Mononuclear cell (primary cell): Measurements from ENCODE around the gene MYO5B. TPM values are rescaled to one million over a fixed set of nuclear protein-coding genes. Genes with fewer than 3 reads are reported as not detected.

ENCODE experiments used
- H3K27me3 ChIP-seq: 2 replicates; pipeline ENCODE4 v1.6.0; 2011; ENCODE audit warnings: low read length, control low read depth; ENCODE audit not compliant: insufficient read depth
- H3K4me1 ChIP-seq: 2 replicates; pipeline ENCODE4 v1.5.1; 2011; ENCODE audit warnings: mild to moderate bottlenecking, low read length, control low read depth; ENCODE audit not compliant: insufficient read depth
- H3K4me3 ChIP-seq: 2 replicates; pipeline ENCODE4 v1.5.1; 2011; ENCODE audit warnings: mild to moderate bottlenecking, low read length, moderate library complexity
- H3K9me3 ChIP-seq: 2 replicates; pipeline ENCODE4 v1.5.1; 2011; ENCODE audit warnings: low read depth, mild to moderate bottlenecking, control low read depth, low read length
- total RNA-seq: library from RNA; depleted of rRNA; stranded (reverse); fragments of >200 nt; gene quantifications from one replicate; pipeline ENCODE4 v1.2.3, GENCODE V29; 2012

The MYO5B gene
- total RNA-seq, 1 donor = under 0.01 TPM

GRCh38 chr18:50171406-50171805 is 23.5 kb downstream of the MYO5B start:
- no peak overlapping the region for H3K4me3 ChIP-seq
- H3K27me3 ChIP-seq = peaks cover 3% of the 10 kb centered on the region
- no peaks in the 10 kb centered on the region for H3K4me1 ChIP-seq
- no peaks in the 10 kb centered on the region for H3K9me3 ChIP-seq

- Histone ChIP-seq H3K4me1 (no peaks in the 10 kb centered on the region), H3K27me3 (peaks cover 3% of the 10 kb centered on the region), H3K9me3 (no peaks in the 10 kb centered on the region), H3K4me3 (no peak overlapping the region)
Measured at GRCh38 chr18:50170004-50170403, 24.9 kb downstream of the MYO5B start.

GRCh38 chr18:50169149-50169548 is 25.8 kb downstream of the MYO5B start:
- Histone ChIP-seq H3K4me1 (no peaks in the 10 kb centered on the region), H3K9me3 (no peaks in the 10 kb centered on the region), H3K4me3 (no peak overlapping the region), H3K27me3 (peaks cover 3% of the 10 kb centered on the region)

GRCh38 chr18:50167966-50168365 is 27.0 kb downstream of the MYO5B start:
- Histone ChIP-seq H3K4me3 (no peak overlapping the region), H3K27me3 (peaks cover 3% of the 10 kb centered on the region), H3K4me1 (no peaks in the 10 kb centered on the region)

GRCh38 chr18:50166901-50167300 is 28.0 kb downstream of the MYO5B start:
- Histone ChIP-seq H3K4me3 (no peak overlapping the region), H3K27me3 (peaks cover 3% of the 10 kb centered on the region), H3K9me3 (no peaks in the 10 kb centered on the region), H3K4me1 (no peaks in the 10 kb centered on the region)

More at GRCh38 chr18:50167966-50168365, 27.0 kb downstream of the MYO5B start:
- no peaks in the 10 kb centered on the region for H3K9me3 ChIP-seq

- no peaks in the 10 kb centered on the region for H3K4me1 ChIP-seq
- H3K27me3 ChIP-seq = peaks cover 3% of the 10 kb centered on the region
- no peak overlapping the region for H3K4me3 ChIP-seq
- H3K9me3 ChIP-seq = no peaks in the 10 kb centered on the region
Measured at GRCh38 chr18:50163505-50163904, 31.4 kb downstream of the MYO5B start.

GRCh38 chr18:50162486-50163304 is 32.3 kb downstream of the MYO5B start:
- no peaks in the 10 kb centered on the region for H3K4me1 ChIP-seq
- no peak overlapping the region for H3K4me3 ChIP-seq
- H3K27me3 ChIP-seq = peaks cover 3% of the 10 kb centered on the region
- H3K9me3 ChIP-seq = no peaks in the 10 kb centered on the region

GRCh38 chr18:50161597-50162205 is 33.2 kb downstream of the MYO5B start:
- H3K9me3 ChIP-seq = no peaks in the 10 kb centered on the region
- H3K4me1 ChIP-seq = no peaks in the 10 kb centered on the region
- H3K27me3 ChIP-seq = no peaks in the 10 kb centered on the region
- H3K4me3 ChIP-seq = no peak overlapping the region

GRCh38 chr18:50159654-50160046 is 35.3 kb downstream of the MYO5B start:
- no peaks in the 10 kb centered on the region for H3K9me3 ChIP-seq

GRCh38 chr18:50158866-50159653 is 35.9 kb downstream of the MYO5B start:
- no peaks in the 10 kb centered on the region for H3K9me3 ChIP-seq
- no peaks in the 10 kb centered on the region for H3K27me3 ChIP-seq
- no peak overlapping the region for H3K4me3 ChIP-seq

More at GRCh38 chr18:50159654-50160046, 35.3 kb downstream of the MYO5B start:
- H3K4me1 ChIP-seq = no peaks in the 10 kb centered on the region
- no peak overlapping the region for H3K4me3 ChIP-seq
- H3K27me3 ChIP-seq = no peaks in the 10 kb centered on the region

GRCh38 chr18:50155406-50155805 is 39.5 kb downstream of the MYO5B start:
- Histone ChIP-seq H3K4me1 (no peaks in the 10 kb centered on the region), H3K4me3 (no peak overlapping the region), H3K27me3 (no peaks in the 10 kb centered on the region), H3K9me3 (no peaks in the 10 kb centered on the region)

More at GRCh38 chr18:50158866-50159653, 35.9 kb downstream of the MYO5B start:
- no peaks in the 10 kb centered on the region for H3K4me1 ChIP-seq

- Histone ChIP-seq H3K27me3 (no peaks in the 10 kb centered on the region), H3K9me3 (no peaks in the 10 kb centered on the region), H3K4me3 (no peak overlapping the region), H3K4me1 (no peaks in the 10 kb centered on the region)
Measured at GRCh38 chr18:50154420-50154819, 40.5 kb downstream of the MYO5B start.

- Histone ChIP-seq H3K9me3 (no peaks in the 10 kb centered on the region), H3K27me3 (no peaks in the 10 kb centered on the region), H3K4me3 (no peak overlapping the region), H3K4me1 (no peaks in the 10 kb centered on the region)
Measured at GRCh38 chr18:50152900-50153299, 42.0 kb downstream of the MYO5B start.

GRCh38 chr18:50151926-50152325 is 43.0 kb downstream of the MYO5B start:
- no peak overlapping the region for H3K4me3 ChIP-seq
- H3K9me3 ChIP-seq = no peaks in the 10 kb centered on the region
- H3K27me3 ChIP-seq = no peaks in the 10 kb centered on the region
- no peaks in the 10 kb centered on the region for H3K4me1 ChIP-seq

- H3K4me1 ChIP-seq = no peaks in the 10 kb centered on the region
- no peaks in the 10 kb centered on the region for H3K27me3 ChIP-seq
- no peak overlapping the region for H3K4me3 ChIP-seq
- H3K9me3 ChIP-seq = no peaks in the 10 kb centered on the region
Measured at GRCh38 chr18:50144540-50144939, 50.4 kb downstream of the MYO5B start.
